Keratinocyte (primary cell): ENCODE results near the gene BCAR3. TPM values are rescaled to one million over a fixed set of nuclear protein-coding genes. Genes with fewer than 3 reads are reported as not detected.
A peak's percentile ranks its signal among the peaks of the same experiment; 100 is the strongest.

Source experiments
- DNase-seq: peaks from one replicate; pipeline ENCODE4 v3.0.0-alpha.2; 2011; ENCODE audit warnings: low read depth, missing footprints, low spot score
- FAIRE-seq: peaks from 2 replicates; lab custom pipeline; 2011; peaks lifted over from hg19 to GRCh38; lab: Jason Lieb, UNC
- H2AFZ ChIP-seq: 2 replicates; pipeline ENCODE4 v1.6.0; 2012; ENCODE audit warnings: low read length, control low read depth, inconsistent platforms; ENCODE audit not compliant: control insufficient read depth
- H3K27ac ChIP-seq: 2 replicates; pipeline ENCODE4 v1.5.1; 2011; ENCODE audit warnings: low read length; ENCODE audit not compliant: control insufficient read depth, insufficient read depth
- H3K27me3 ChIP-seq: 3 replicates; pipeline ENCODE4 v1.6.0; 2011; ENCODE audit warnings: low read length; ENCODE audit not compliant: control insufficient read depth, insufficient read depth; ENCODE audit errors: extremely low read depth
- H3K36me3 ChIP-seq, 2 experiments: 2 replicates in 1 of 2; 3 replicates in 1 of 2; pipeline ENCODE4 v1.5.1; 2011; ENCODE audit warnings: low read length in 2 of 2, mild to moderate bottlenecking in 1 of 2; ENCODE audit not compliant: control insufficient read depth in 2 of 2, insufficient read depth in 2 of 2; ENCODE audit errors: extremely low read depth in 1 of 2
- H3K4me1 ChIP-seq: 3 replicates; pipeline ENCODE4 v1.5.1; 2011; ENCODE audit warnings: low read length; ENCODE audit not compliant: control insufficient read depth, insufficient read depth; ENCODE audit errors: extremely low read depth
- H3K4me2 ChIP-seq: 3 replicates; pipeline ENCODE4 v1.6.0; 2011; ENCODE audit warnings: low read depth, low read length; ENCODE audit not compliant: control insufficient read depth, insufficient read depth; ENCODE audit errors: extremely low read depth
- H3K4me3 ChIP-seq, 3 experiments: fragments of 200-600 bp in 1 of 3; sonication (generic) in 1 of 3; 2 replicates in 2 of 3; 3 replicates in 1 of 3; pipeline ENCODE4 v1.5.1; 2011 to 2016; ENCODE audit warnings: low read length in 3 of 3, mild to moderate bottlenecking in 3 of 3, control low read depth in 2 of 3, inconsistent platforms in 1 of 3, low read depth in 1 of 3, mixed read lengths in 1 of 3, mixed run types in 1 of 3, moderate library complexity in 1 of 3; ENCODE audit not compliant: control insufficient read depth in 2 of 3, insufficient read depth in 2 of 3; ENCODE audit errors: extremely low read depth in 1 of 3
- H3K79me2 ChIP-seq: 2 replicates; pipeline ENCODE4 v1.6.0; 2012; ENCODE audit warnings: low read length; ENCODE audit not compliant: control insufficient read depth, insufficient read depth
- H3K9ac ChIP-seq: 3 replicates; pipeline ENCODE4 v1.6.0; 2011; ENCODE audit warnings: low read length; ENCODE audit not compliant: control insufficient read depth, insufficient read depth; ENCODE audit errors: extremely low read depth
- H3K9me1 ChIP-seq: 3 replicates; pipeline ENCODE4 v1.6.0; 2011; ENCODE audit warnings: low read length; ENCODE audit not compliant: control insufficient read depth, insufficient read depth; ENCODE audit errors: extremely low read depth
- H3K9me3 ChIP-seq: 2 replicates; pipeline ENCODE4 v1.5.1; 2012; ENCODE audit warnings: low read depth, low read length; ENCODE audit not compliant: control insufficient read depth
- H4K20me1 ChIP-seq: 3 replicates; pipeline ENCODE4 v1.6.0; 2011; ENCODE audit warnings: low read length; ENCODE audit not compliant: control insufficient read depth, insufficient read depth; ENCODE audit errors: extremely low read depth
- EZH2 ChIP-seq: IDR thresholded peaks from one replicate; pipeline ENCODE4 v1.6.1; 2012; ENCODE audit warnings: inconsistent platforms, mild to moderate bottlenecking, low read length, moderate library complexity
- dilution Hi-C: fragments of 300-500 bp; cut with MboI; formaldehyde crosslinking; loops from one replicate; pipeline ENCODE4 v1.7.0; 2020; ENCODE audit warnings: low sequenced_read_pairs; ENCODE audit not compliant: extremely low pct_ligation_motif_present
- polyA plus RNA-seq, 5 experiments: library from polyadenylated mRNA; depleted of rRNA in 3 of 5; stranded (reverse) in 3 of 5; stranded (forward) in 1 of 5; unstranded in 1 of 5; fragments of >200 nt; gene quantifications; 1 replicate in 1 of 5; 2 replicates in 3 of 5; 3 replicates in 1 of 5; pipeline versions ENCODE4 v1.2.1 to v1.2.3, GENCODE V29; 2011 to 2012; ENCODE audit warnings: missing spikeins in 2 of 5, low read depth in 1 of 5, low replicate concordance in 1 of 5
- TF ChIP-seq, protein P1 (sequence below), 3 experiments: IDR thresholded peaks in 1 of 3; conservative IDR thresholded peaks in 1 of 3; optimal IDR thresholded peaks in 1 of 3; 2 replicates in 2 of 3; 3 replicates in 1 of 3; pipeline versions ENCODE3 to v1.5.1; 2011; ENCODE audit warnings: low read length in 3 of 3, mild to moderate bottlenecking in 3 of 3, moderate library complexity in 2 of 3, control low read depth in 1 of 3, inconsistent platforms in 1 of 3; ENCODE audit not compliant: insufficient read depth in 2 of 3; ENCODE audit errors: extremely low read depth in 1 of 3

Gene BCAR3
- polyA plus RNA-seq, 1 donor (not counting 4 experiments of a cell fraction or from before 2014, with no cell fraction given), result 77.2 TPM

GRCh38 chr1:93705892-93706500, 24.4 kb upstream of the BCAR3 start:
- no peak for TF ChIP-seq EZH2
- TF ChIP-seq, protein P1, sequence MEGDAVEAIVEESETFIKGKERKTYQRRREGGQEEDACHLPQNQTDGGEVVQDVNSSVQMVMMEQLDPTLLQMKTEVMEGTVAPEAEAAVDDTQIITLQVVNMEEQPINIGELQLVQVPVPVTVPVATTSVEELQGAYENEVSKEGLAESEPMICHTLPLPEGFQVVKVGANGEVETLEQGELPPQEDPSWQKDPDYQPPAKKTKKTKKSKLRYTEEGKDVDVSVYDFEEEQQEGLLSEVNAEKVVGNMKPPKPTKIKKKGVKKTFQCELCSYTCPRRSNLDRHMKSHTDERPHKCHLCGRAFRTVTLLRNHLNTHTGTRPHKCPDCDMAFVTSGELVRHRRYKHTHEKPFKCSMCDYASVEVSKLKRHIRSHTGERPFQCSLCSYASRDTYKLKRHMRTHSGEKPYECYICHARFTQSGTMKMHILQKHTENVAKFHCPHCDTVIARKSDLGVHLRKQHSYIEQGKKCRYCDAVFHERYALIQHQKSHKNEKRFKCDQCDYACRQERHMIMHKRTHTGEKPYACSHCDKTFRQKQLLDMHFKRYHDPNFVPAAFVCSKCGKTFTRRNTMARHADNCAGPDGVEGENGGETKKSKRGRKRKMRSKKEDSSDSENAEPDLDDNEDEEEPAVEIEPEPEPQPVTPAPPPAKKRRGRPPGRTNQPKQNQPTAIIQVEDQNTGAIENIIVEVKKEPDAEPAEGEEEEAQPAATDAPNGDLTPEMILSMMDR (optimal IDR thresholded peaks at IDR 0.05 in 1 of 3, IDR thresholded peaks at IDR 0.05 in 1 of 3, conservative IDR thresholded peaks at IDR 0.05 in 1 of 3; ENCODE audit: extremely low read depth in 1 of 3, insufficient read depth in 2 of 3, low read length in 3 of 3), result peak in 1 of 3 experiments; percentile 9
- FAIRE-seq, result peak; percentile 69
- Histone ChIP-seq H3K79me2 (no peaks in the 10 kb centered on the region), H3K9me3 (no peaks in the 10 kb centered on the region), H3K9me1 (no peaks in the 10 kb centered on the region), H3K4me3 (no peak overlapping the region), H3K27ac (peak overlapping the region; percentile 8), H3K36me3 (no peaks in the 10 kb centered on the region), H3K4me1 (peaks cover 51% of the 10 kb centered on the region), H3K9ac (no peak overlapping the region), H4K20me1 (no peaks in the 10 kb centered on the region), H3K4me2 (no peak overlapping the region), H2AFZ (no peak overlapping the region), H3K27me3 (no peaks in the 10 kb centered on the region)
- DNase-seq, result no peak
- dilution Hi-C loops, result no loop called here

DNA sequence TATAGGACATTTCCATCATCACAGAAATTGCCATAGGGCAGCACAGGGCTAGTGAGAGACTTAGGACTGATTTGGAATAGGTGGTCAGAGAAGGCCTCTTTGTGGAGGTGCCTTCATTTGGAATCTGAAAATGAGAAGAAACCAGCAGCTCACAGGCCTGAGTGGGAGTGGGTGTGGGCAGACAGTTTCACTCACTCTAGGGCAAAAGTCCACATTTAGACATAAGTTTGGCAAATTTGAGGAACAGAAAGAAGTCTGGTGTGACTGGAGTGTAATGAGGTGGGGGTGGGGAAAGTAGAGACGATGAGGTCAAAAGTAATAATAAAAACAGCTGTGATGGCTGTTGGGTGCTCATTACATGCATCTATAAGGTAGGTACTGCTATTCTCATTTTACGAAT, 22.4 kb upstream of the BCAR3 start:
- no peak overlapping the region for H2AFZ ChIP-seq
- FAIRE-seq, result no peak

More for the DNA sequence above, 22.4 kb upstream of the BCAR3 start:
- H3K27ac ChIP-seq, result peak overlapping the region; percentile 72
- H3K9ac ChIP-seq, result no peak overlapping the region
- TF ChIP-seq EZH2, result no peak
- TF ChIP-seq, protein P1 (optimal IDR thresholded peaks at IDR 0.05 in 1 of 3, IDR thresholded peaks at IDR 0.05 in 1 of 3, conservative IDR thresholded peaks at IDR 0.05 in 1 of 3; ENCODE audit: extremely low read depth in 1 of 3, insufficient read depth in 2 of 3, low read length in 3 of 3), result no peak
- no peaks in the 10 kb centered on the region for H4K20me1 ChIP-seq
- H3K36me3 ChIP-seq, result no peaks in the 10 kb centered on the region
- no peak overlapping the region for H3K4me2 ChIP-seq
- no peaks in the 10 kb centered on the region for H3K27me3 ChIP-seq
- peaks cover 65% of the 10 kb centered on the region for H3K4me1 ChIP-seq
- no peaks in the 10 kb centered on the region for H3K79me2 ChIP-seq
- dilution Hi-C loops, result no loop called here
- H3K9me3 ChIP-seq, result no peaks in the 10 kb centered on the region
- H3K9me1 ChIP-seq, result no peaks in the 10 kb centered on the region
- no peak for DNase-seq
- no peak overlapping the region for H3K4me3 ChIP-seq
